Left colon (tissue), 2 donors: Measurements from ENCODE around the gene SHANK2. TPM values are rescaled to one million over a fixed set of nuclear protein-coding genes. Genes with fewer than 3 reads are reported as not detected.

Experiments used
- ATAC-seq: fragments of 200-7000 bp; cut with Tn5 transposase; one replicate; pipeline ENCODE4 v1.9.1; 2020; ENCODE audit warnings: mild to moderate bottlenecking, moderate library complexity
- DNase-seq, 2 donors: peaks; one replicate each; pipeline ENCODE4 v3.0.0-alpha.2; 2020
- intact Hi-C, 2 donors: fragments of 100-400 bp; cut with DNase I in 1 of 2; cut with micrococcal nuclease in 1 of 2; formaldehyde crosslinking; loops; one replicate each; pipeline versions ENCODE4 v1.11.2 to v1.14.0; 2022; cut with DNase I, micrococcal nuclease
- total RNA-seq, 2 donors: library from RNA; stranded (reverse); fragmentation: NEBNext Ultra II Directional; extraction: Animal tissue kit (Norgen Biotek cat#: 25700); gene quantifications; one replicate each; pipeline ENCODE4 v1.2.1, GENCODE V29; 2021
- donor health status: DM: no; HTN: no; CAD: no.
- donor health status: DM: yes; HTN: yes; CAD: no.

The SHANK2 gene
- total RNA-seq, 2 donors from 2014 or later: 28.6 to 43.0 TPM

GRCh38 chr11:71279916-71280645 is 27.7 kb upstream of the SHANK2 start:
- ATAC-seq (no peak), DNase-seq (no peak)
- intact Hi-C loops: no loop called here

- ATAC-seq: no peak
- DNase-seq: no peak
- intact Hi-C loops: no loop called here
Measured at GRCh38 chr11:71272161-71272560, 19.8 kb upstream of the SHANK2 start.

- no peak for DNase-seq
- intact Hi-C loops: no loop called here
- peak; percentile 75 for ATAC-seq
Measured at GRCh38 chr11:71269603-71270511, 17.5 kb upstream of the SHANK2 start.

GRCh38 chr11:71268706-71269321 is 16.4 kb upstream of the SHANK2 start:
- ATAC-seq (peak; percentile 46), DNase-seq (no peak)

GRCh38 chr11:71267807-71268421 is 15.5 kb upstream of the SHANK2 start:
- DNase-seq (no peak), ATAC-seq (no peak)
- intact Hi-C loops: no loop called here

More at GRCh38 chr11:71268706-71269321, 16.4 kb upstream of the SHANK2 start:
- intact Hi-C loops: no loop called here

GRCh38 chr11:71266114-71266833 is 13.9 kb upstream of the SHANK2 start:
- ATAC-seq: peak; percentile 94
- intact Hi-C loops: no loop called here
- DNase-seq: peak; percentile 75 to 79

GRCh38 chr11:71265559-71266092 is 13.2 kb upstream of the SHANK2 start:
- intact Hi-C loops: no loop called here
- ATAC-seq (no peak), DNase-seq (no peak)

GRCh38 chr11:71263386-71263785 is 11.0 kb upstream of the SHANK2 start:
- no peak for DNase-seq
- intact Hi-C loops: no loop called here
- no peak for ATAC-seq

GRCh38 chr11:71255800-71256479 is 3.6 kb upstream of the SHANK2 start:
- intact Hi-C loops: no loop called here
- no peak for DNase-seq
- ATAC-seq: no peak

- DNase-seq (peak; percentile 34 to 60), ATAC-seq (peak; percentile 41)
- intact Hi-C loops: no loop called here
Measured at GRCh38 chr11:71255323-71255722, 2.9 kb upstream of the SHANK2 start.

GRCh38 chr11:71253794-71254193 is 1.4 kb upstream of the SHANK2 start:
- no peak for ATAC-seq
- no peak for DNase-seq
- intact Hi-C loops: no loop called here

- intact Hi-C loops: no loop called here
- DNase-seq (peak; percentile 60 to 68), ATAC-seq (peak; percentile 67)
Measured at GRCh38 chr11:71252770-71253730, 673 bp upstream of the SHANK2 start.

- peak in 1 of 2 donors; percentile 60 for DNase-seq
- peak; percentile 52 for ATAC-seq
- intact Hi-C loops: no loop called here
Measured at GRCh38 chr11:71251761-71252268, 562 bp downstream of the SHANK2 start.

- DNase-seq (peak in 1 of 2 donors; percentile 53), ATAC-seq (peak; percentile 32)
- intact Hi-C loops: no loop called here
Measured at GRCh38 chr11:71251151-71251721, 1.1 kb downstream of the SHANK2 start.

GRCh38 chr11:71250523-71251150 is 1.7 kb downstream of the SHANK2 start:
- DNase-seq (no peak), ATAC-seq (no peak)
- intact Hi-C loops: no loop called here

- DNase-seq (no peak), ATAC-seq (no peak)
- intact Hi-C loops: no loop called here
Measured at GRCh38 chr11:71249301-71249700, 3.1 kb downstream of the SHANK2 start.
